ENCODE data around the gene UTP18. TPM values are rescaled to one million over a fixed set of nuclear protein-coding genes. Genes with fewer than 3 reads are reported as not detected.
"Not testable (repeated sequence)": the region's sequence is repeated elsewhere in the genome, so short reads cannot be mapped to it uniquely, and the experiment has no call there.

Gene UTP18
- total and polyA plus RNA-seq, 8 donors = 8.8 to 20.8 (median 13.9) TPM

DNA sequence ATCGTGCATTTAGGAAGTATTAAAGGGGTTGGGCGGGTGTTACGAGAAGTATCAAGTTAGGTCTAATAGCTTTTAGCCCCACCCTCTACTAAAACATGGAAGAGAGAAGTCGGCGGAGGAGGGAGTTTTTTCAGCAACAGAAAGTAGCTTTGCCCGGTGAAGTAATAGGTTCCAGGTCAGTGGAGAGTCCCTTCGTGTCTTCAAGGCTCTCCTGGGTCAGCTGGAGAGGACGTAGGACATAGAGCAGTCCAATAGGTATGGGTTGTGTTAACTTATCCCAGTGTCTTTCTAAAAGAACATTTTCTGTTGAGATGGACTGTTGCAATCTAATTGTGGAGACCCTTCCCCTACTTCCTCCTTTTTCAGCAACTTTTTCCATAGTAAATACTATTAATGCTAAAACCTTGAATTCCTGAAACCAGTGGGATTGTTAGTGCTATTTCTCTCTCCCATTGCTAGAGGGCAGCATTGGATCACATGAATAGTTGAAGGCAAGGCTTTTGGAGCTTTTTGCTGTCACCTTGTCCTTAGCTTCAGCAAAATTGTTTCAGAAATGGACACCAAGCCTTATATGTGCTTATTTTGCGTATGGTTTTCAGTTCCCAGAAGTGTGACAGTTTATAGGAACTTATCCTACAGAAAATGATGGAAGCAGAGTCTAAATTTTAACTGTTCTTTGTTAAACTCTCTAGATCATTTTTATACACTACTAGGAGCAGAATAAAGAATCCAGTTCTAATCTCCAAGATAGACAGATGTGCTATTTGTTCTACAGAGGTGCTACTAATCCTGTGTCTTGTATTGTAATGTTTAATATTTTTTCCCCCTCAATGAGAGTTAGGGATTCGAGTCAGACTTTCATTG lies 38.4 kb downstream of the UTP18 start:
- peak in 2 of 6 donors; percentile 2 to 19 for DNase-seq
- intact Hi-C loops (cut with DNase I) = no loop called here
- 37 to 38% methylated on average over 10 of the region's 10 CpGs for WGBS, 2 donors
- H3K4me1 ChIP-seq = peaks cover 0 to 3% (median 0%) of the 10 kb centered on the region in 3 donors
- H3K36me3 ChIP-seq = no peaks in the 10 kb centered on the region
- TF ChIP-seq, protein P1, sequence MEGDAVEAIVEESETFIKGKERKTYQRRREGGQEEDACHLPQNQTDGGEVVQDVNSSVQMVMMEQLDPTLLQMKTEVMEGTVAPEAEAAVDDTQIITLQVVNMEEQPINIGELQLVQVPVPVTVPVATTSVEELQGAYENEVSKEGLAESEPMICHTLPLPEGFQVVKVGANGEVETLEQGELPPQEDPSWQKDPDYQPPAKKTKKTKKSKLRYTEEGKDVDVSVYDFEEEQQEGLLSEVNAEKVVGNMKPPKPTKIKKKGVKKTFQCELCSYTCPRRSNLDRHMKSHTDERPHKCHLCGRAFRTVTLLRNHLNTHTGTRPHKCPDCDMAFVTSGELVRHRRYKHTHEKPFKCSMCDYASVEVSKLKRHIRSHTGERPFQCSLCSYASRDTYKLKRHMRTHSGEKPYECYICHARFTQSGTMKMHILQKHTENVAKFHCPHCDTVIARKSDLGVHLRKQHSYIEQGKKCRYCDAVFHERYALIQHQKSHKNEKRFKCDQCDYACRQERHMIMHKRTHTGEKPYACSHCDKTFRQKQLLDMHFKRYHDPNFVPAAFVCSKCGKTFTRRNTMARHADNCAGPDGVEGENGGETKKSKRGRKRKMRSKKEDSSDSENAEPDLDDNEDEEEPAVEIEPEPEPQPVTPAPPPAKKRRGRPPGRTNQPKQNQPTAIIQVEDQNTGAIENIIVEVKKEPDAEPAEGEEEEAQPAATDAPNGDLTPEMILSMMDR (IDR thresholded peaks at IDR 0.05) = peak; percentile 14 to 44 (median 39)
- ATAC-seq = peak; percentile 82 to 92 (median 89)
- H3K27ac ChIP-seq = peak overlapping the region in 2 of 4 donors; percentile 43 to 52
- H3K27me3 ChIP-seq = no peaks in the 10 kb centered on the region
- H3K9me3 ChIP-seq = no peaks in the 10 kb centered on the region
- H3K4me3 ChIP-seq = peak overlapping the region in 2 of 4 donors; percentile 1 to 18
- FAIRE-seq = no peak

DNA sequence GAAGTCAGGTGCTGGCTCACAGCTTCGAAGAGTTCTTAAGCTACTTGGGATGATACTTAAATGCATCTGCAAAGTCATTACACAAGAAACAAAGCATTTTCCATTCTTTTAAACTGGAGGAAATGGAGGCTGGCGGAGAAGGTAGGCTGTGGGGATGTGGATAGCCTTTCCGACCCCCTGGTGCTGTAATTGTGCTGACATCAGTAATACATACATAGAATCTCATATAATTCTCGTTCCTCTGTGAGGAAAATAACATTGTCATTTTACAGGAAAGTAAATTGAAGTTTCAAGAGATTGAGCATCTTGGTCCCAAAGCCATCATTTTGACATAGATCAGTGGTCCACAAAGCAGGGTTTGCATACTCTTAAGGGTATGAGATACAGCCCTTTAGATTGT lies 39.5 kb downstream of the UTP18 start:
- intact Hi-C loops (cut with DNase I) = loop anchor here in 1 of 3 donors (10.0 kb wide), 1 partner anchor 235 kb away; no protein-coding TSS in a partner anchor
- Histone ChIP-seq H3K36me3 (no peaks in the 10 kb centered on the region), H3K27ac (no peak overlapping the region), H3K4me3 (no peak overlapping the region), H3K9me3 (no peaks in the 10 kb centered on the region), H3K27me3 (no peaks in the 10 kb centered on the region), H3K4me1 (peaks cover 0 to 3% (median 0%) of the 10 kb centered on the region in 3 donors)
- no peak for DNase-seq
- TF ChIP-seq, protein P1 (IDR thresholded peaks at IDR 0.05) = no peak
- ATAC-seq = no peak
- FAIRE-seq = no peak
- WGBS, 2 donors = 88 to 92% methylated on average over 4 of the region's 4 CpGs

DNA sequence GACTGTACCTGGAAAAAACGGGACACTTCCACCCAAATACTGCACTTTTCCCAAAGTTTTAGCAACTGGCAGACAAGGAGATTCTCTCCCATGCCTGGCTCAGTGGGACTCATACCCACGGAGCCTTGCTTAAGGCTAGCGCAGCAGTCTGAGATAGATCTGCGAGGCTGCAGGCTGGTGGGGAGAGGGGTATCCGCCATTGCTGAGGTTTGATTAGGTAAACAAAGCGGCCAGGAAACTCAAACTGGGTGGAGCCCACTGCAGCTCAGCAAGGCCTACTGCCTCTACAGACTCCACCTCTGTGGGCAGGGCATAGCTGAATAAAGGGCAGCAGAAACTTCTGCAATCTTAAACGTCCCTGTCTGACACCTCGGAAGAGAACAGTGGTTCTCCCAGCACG lies 44.8 kb downstream of the UTP18 start:
- no peaks in the 10 kb centered on the region for H3K27me3 ChIP-seq
- TF ChIP-seq, protein P1 (IDR thresholded peaks at IDR 0.05) = no peak
- H3K9me3 ChIP-seq = no peaks in the 10 kb centered on the region
- intact Hi-C loops (cut with DNase I) = loop anchor here in 1 of 3 donors (10.0 kb wide), 1 partner anchor 230 kb away; no protein-coding TSS in a partner anchor
- H3K36me3 ChIP-seq = no peaks in the 10 kb centered on the region
- ATAC-seq (no peak), FAIRE-seq (no peak), DNase-seq (no peak)
- H3K4me1 ChIP-seq = no peaks in the 10 kb centered on the region
- H3K27ac ChIP-seq = no peak overlapping the region
- no peak overlapping the region for H3K4me3 ChIP-seq
- WGBS, 2 donors = 88% methylated on average over 9 of the region's 9 CpGs

DNA sequence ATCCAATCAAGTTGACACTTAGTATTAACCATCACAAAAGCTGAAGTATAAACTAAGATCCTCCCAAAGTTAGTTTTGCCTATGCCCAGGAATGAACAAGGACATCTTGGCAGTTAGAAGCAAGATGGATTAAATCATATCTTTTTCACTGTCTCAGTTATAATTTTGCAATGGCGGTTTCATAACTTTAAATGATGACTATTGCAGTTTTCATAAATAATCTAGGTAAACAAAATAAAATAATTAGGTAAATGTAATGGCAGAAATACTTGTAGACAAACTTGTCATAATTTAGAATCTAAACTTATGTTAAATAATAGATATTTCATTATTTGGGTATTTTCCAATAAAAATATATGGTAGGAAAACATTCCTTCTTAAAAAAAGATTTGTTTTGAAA lies 51.7 kb downstream of the UTP18 start:
- H3K36me3 ChIP-seq; intact Hi-C loops (cut with DNase I); H3K27me3 ChIP-seq; ATAC-seq; H3K9me3 ChIP-seq; DNase-seq; H3K4me1 ChIP-seq; FAIRE-seq; H3K4me3 ChIP-seq; H3K27ac ChIP-seq: not testable (repeated sequence)
- 89 to 90% methylated on average over 1 of the region's 1 CpG for WGBS, 2 donors

DNA sequence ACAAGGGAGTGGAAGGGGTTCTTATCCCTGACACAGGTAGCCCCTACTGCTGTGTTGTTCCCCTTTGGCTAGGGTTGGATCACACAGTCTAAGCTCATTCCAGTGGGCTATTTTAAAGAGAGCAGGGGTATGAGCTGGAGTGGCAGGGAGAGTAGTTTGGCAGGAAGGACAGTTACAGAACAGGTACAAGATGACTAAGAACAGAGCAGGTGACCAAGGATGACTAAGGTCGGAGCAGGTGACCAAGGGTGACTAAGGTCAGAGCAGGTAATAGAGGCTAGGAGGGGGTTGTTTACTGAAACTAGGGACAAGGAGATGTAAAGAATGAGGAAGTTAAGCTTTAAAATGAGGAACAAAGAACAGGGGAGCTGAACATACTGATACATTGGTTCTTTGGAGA lies 58.8 kb downstream of the UTP18 start:
- 83 to 86% methylated on average over 1 of the region's 1 CpG for WGBS, 2 donors
- Histone ChIP-seq H3K36me3 (no peaks in the 10 kb centered on the region), H3K27ac (no peak overlapping the region), H3K4me1 (peaks cover 0 to 9% (median 0%) of the 10 kb centered on the region in 3 donors), H3K27me3 (no peaks in the 10 kb centered on the region), H3K9me3 (no peaks in the 10 kb centered on the region), H3K4me3 (no peak overlapping the region)
- ATAC-seq (no peak), FAIRE-seq (no peak), DNase-seq (no peak)
- TF ChIP-seq, protein P1 (IDR thresholded peaks at IDR 0.05) = no peak
- intact Hi-C loops (cut with DNase I) = no loop called here
